Limb (tissue), 2 donors: ENCODE results near the gene RAB41.
"Not testable (repeated sequence)": the region's sequence is repeated elsewhere in the genome, so short reads cannot be mapped to it uniquely, and the experiment has no call there.

Experiments used
- DNase-seq, 2 donors: peaks; one replicate each; pipeline ENCODE4 v3.0.0-alpha.2; 2016; ENCODE audit errors: extremely low spot score in 2 of 2

Gene RAB41

GRCh38 chrX:70289793-70290770, 8.1 kb downstream of the RAB41 start, which contains the start of the genes KIF4A and PDZD11:
Gene KIF4A, plus strand, starts transcription at chrX:70290104. Its CDS starts 355 bp downstream, at chrX:70290459.
Gene PDZD11, minus strand, starts transcription at chrX:70289927. Its CDS starts 586 bp downstream, at chrX:70289341.
- DNase-seq: peak; percentile 82 to 87

- no peak for DNase-seq
These were observed 10.8 kb downstream of the RAB41 start for GRCh38 chrX:70292788-70293187.

- DNase-seq: no peak
These were observed 11.6 kb downstream of the RAB41 start for GRCh38 chrX:70293621-70294020.

- DNase-seq: no peak
These were observed 19.7 kb downstream of the RAB41 start for GRCh38 chrX:70301716-70302115.

GRCh38 chrX:70313503-70313902, 31.5 kb downstream of the RAB41 start:
- no peak for DNase-seq

GRCh38 chrX:70322784-70323183, 40.8 kb downstream of the RAB41 start:
- no peak for DNase-seq

GRCh38 chrX:70323628-70324027, 41.7 kb downstream of the RAB41 start:
- not testable (repeated sequence) for DNase-seq

GRCh38 chrX:70324326-70324725, 42.4 kb downstream of the RAB41 start:
- DNase-seq: no peak

GRCh38 chrX:70331161-70331560, 49.2 kb downstream of the RAB41 start:
- no peak for DNase-seq

GRCh38 chrX:70332600-70332999, 50.6 kb downstream of the RAB41 start:
- DNase-seq: no peak
